Measurements from ENCODE around the gene PRPF38B. TPM values are rescaled to one million over a fixed set of nuclear protein-coding genes. Genes with fewer than 3 reads are reported as not detected.

Gene PRPF38B
- polyA plus RNA-seq, 1 of the 3 experiments (the other 2 are of a cell fraction), result 17.5 TPM

- Histone ChIP-seq H3F3A (replicated peaks; ENCODE audit: insufficient read depth) (no peaks in the 10 kb centered on the region), H3K9me3 (no peaks in the 10 kb centered on the region), H4K20me1 (ENCODE audit: insufficient read depth) (no peaks in the 10 kb centered on the region), H3K4me2 (no peak overlapping the region), H3K9me2 (no peaks in the 10 kb centered on the region), H3K27ac (ENCODE audit: low read depth in 2 of 2, low read length in 1 of 2) (no peak overlapping the region), H3K4me3 (ENCODE audit: low read depth in 2 of 2, low read length in 1 of 2) (no peak overlapping the region), H3K79me2 (ENCODE audit: insufficient read depth) (no peaks in the 10 kb centered on the region), H2AFZ (ENCODE audit: low read depth) (no peak overlapping the region), H3K4me1 (ENCODE audit: control insufficient read depth in 1 of 2, insufficient read depth in 2 of 2, low read depth in 1 of 2, low read length in 1 of 2) (no peaks in the 10 kb centered on the region; a peak in 1 of 4 replicates), H3K36me3 (replicated peaks in 1 of 2; ENCODE audit: control insufficient read depth in 1 of 2, insufficient read depth in 2 of 2, low read length in 1 of 2) (no peaks in the 10 kb centered on the region), H3K27me3 (ENCODE audit: insufficient read depth) (no peaks in the 10 kb centered on the region), H3K9ac (no peak overlapping the region)
- 48% methylated on average over 2 of the region's 2 CpGs for WGBS (ENCODE audit: low lambda C conversion rate)
- ChIA-PET CTCF (interaction anchor here (0.6 to 1.0 kb wide), 4 partner anchors 15 to 151 kb away, joined by 3 read pairs; partner anchors contain the start of gene PRPF38B), POLR2A (no interaction called here)
- DNase-seq, result no peak
- TF ChIP-seq USF2 (IDR thresholded peaks at IDR 0.05; ENCODE audit: borderline replicate concordance, low read depth, low read length) (no peak), FOXJ3 (CRISPR knock-in tag; IDR thresholded peaks at IDR 0.05) (no peak), EZH2phosphoT487 (IDR thresholded peaks at IDR 0.05; ENCODE audit: borderline replicate concordance, low read depth) (no peak), MXI1 (IDR thresholded peaks at IDR 0.05; ENCODE audit: low read depth, low read length) (no peak), RXRA (IDR thresholded peaks at IDR 0.05; ENCODE audit: borderline replicate concordance, low read depth) (no peak), TCF12 (IDR thresholded peaks at IDR 0.05) (no peak), SIN3A (IDR thresholded peaks at IDR 0.05; ENCODE audit: borderline replicate concordance, low read depth, low read length) (no peak), RAD21 (IDR thresholded peaks at IDR 0.05; ENCODE audit: low read length) (no peak), EP300 (IDR thresholded peaks at IDR 0.05; ENCODE audit: borderline replicate concordance in 1 of 2, low read depth in 1 of 2, low read length in 1 of 2) (no peak), NFIC (IDR thresholded peaks at IDR 0.05; ENCODE audit: borderline replicate concordance) (no peak), RFX5 (IDR thresholded peaks at IDR 0.05; ENCODE audit: low read length) (no peak), JUND (IDR thresholded peaks at IDR 0.05) (no peak), POLR2AphosphoS5 (IDR thresholded peaks at IDR 0.05; ENCODE audit: low read depth, low read length) (no peak), MEF2A (IDR thresholded peaks at IDR 0.05; ENCODE audit: borderline replicate concordance, low read depth) (no peak)
- TF ChIP-seq, protein P1, sequence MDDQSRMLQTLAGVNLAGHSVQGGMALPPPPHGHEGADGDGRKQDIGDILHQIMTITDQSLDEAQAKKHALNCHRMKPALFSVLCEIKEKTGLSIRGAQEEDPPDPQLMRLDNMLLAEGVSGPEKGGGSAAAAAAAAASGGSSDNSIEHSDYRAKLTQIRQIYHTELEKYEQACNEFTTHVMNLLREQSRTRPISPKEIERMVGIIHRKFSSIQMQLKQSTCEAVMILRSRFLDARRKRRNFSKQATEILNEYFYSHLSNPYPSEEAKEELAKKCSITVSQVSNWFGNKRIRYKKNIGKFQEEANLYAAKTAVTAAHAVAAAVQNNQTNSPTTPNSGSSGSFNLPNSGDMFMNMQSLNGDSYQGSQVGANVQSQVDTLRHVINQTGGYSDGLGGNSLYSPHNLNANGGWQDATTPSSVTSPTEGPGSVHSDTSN (IDR thresholded peaks at IDR 0.05), result no peak
- TF ChIP-seq, protein P2, sequence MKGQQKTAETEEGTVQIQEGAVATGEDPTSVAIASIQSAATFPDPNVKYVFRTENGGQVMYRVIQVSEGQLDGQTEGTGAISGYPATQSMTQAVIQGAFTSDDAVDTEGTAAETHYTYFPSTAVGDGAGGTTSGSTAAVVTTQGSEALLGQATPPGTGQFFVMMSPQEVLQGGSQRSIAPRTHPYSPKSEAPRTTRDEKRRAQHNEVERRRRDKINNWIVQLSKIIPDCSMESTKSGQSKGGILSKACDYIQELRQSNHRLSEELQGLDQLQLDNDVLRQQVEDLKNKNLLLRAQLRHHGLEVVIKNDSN (IDR thresholded peaks at IDR 0.05; ENCODE audit: borderline replicate concordance, low read depth), result no peak
Observed at GRCh38 chr1:108663074-108663473, 29.0 kb upstream of the PRPF38B start.

DNA sequence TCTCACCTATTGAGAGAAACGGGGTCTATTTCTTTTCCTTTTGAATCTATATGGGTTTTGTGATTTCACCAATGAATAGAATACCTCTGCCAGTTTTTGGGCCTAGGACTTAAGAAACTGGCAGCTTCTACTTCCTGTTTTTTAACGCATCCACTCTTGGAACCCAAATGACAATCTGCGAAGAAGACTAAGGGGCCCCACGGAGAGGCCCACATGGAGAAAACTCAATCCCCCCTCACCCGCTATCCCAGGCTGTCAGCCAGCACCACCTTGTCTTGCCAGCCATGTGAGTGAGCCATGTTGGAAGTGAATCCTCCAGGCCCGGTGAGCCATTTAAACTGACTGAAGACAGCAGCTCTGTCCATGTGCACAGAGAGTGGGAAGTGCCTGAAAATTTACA is 27.6 kb upstream of the PRPF38B start:
- no peaks in the 10 kb centered on the region for H3K79me2 ChIP-seq (ENCODE audit: insufficient read depth)
- no peak for DNase-seq
- no peak overlapping the region for H2AFZ ChIP-seq (ENCODE audit: low read depth)
- no peaks in the 10 kb centered on the region for H3K9me3 ChIP-seq
- H3K27me3 ChIP-seq (ENCODE audit: insufficient read depth), result no peaks in the 10 kb centered on the region
- 95% methylated on average over 6 of the region's 6 CpGs for WGBS (ENCODE audit: low lambda C conversion rate)
- H3K4me1 ChIP-seq (ENCODE audit: control insufficient read depth in 1 of 2, insufficient read depth in 2 of 2, low read depth in 1 of 2, low read length in 1 of 2), result no peaks in the 10 kb centered on the region; a peak in 1 of 4 replicates
- no peak overlapping the region for H3K9ac ChIP-seq
- H4K20me1 ChIP-seq (ENCODE audit: insufficient read depth), result no peaks in the 10 kb centered on the region
- no peak overlapping the region for H3K27ac ChIP-seq (ENCODE audit: low read depth in 2 of 2, low read length in 1 of 2)
- ChIA-PET CTCF (interaction anchor here (0.9 to 1.2 kb wide), 2 partner anchors 8 to 234 kb away, joined by 3 read pairs; no protein-coding TSS in a partner anchor), POLR2A (no interaction called here)
- H3K4me3 ChIP-seq (ENCODE audit: low read depth in 2 of 2, low read length in 1 of 2), result no peak overlapping the region
- H3F3A ChIP-seq (replicated peaks; ENCODE audit: insufficient read depth), result no peaks in the 10 kb centered on the region
- no peaks in the 10 kb centered on the region for H3K36me3 ChIP-seq (replicated peaks in 1 of 2; ENCODE audit: control insufficient read depth in 1 of 2, insufficient read depth in 2 of 2, low read length in 1 of 2)
- no peaks in the 10 kb centered on the region for H3K9me2 ChIP-seq
- no peak overlapping the region for H3K4me2 ChIP-seq
- no peak for TF ChIP-seq GATA2 (CRISPR knock-in tag; IDR thresholded peaks at IDR 0.05)
- TF ChIP-seq YY1 (IDR thresholded peaks at IDR 0.05; ENCODE audit: low read depth), result no peak
- TF ChIP-seq, protein P3, sequence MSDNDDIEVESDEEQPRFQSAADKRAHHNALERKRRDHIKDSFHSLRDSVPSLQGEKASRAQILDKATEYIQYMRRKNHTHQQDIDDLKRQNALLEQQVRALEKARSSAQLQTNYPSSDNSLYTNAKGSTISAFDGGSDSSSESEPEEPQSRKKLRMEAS (IDR thresholded peaks at IDR 0.05; ENCODE audit: low read depth), result no peak
- TF ChIP-seq, protein P4, sequence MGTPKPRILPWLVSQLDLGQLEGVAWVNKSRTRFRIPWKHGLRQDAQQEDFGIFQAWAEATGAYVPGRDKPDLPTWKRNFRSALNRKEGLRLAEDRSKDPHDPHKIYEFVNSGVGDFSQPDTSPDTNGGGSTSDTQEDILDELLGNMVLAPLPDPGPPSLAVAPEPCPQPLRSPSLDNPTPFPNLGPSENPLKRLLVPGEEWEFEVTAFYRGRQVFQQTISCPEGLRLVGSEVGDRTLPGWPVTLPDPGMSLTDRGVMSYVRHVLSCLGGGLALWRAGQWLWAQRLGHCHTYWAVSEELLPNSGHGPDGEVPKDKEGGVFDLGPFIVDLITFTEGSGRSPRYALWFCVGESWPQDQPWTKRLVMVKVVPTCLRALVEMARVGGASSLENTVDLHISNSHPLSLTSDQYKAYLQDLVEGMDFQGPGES (IDR thresholded peaks at IDR 0.05; ENCODE audit: low read depth, low read length), result no peak
- TF ChIP-seq NRF1 (IDR thresholded peaks at IDR 0.05; ENCODE audit: low read depth, low read length), result no peak
- TF ChIP-seq ELF1 (IDR thresholded peaks at IDR 0.05), result no peak
- TF ChIP-seq, protein P2 (IDR thresholded peaks at IDR 0.05; ENCODE audit: borderline replicate concordance, low read depth), result no peak
- no peak for TF ChIP-seq MEF2A (IDR thresholded peaks at IDR 0.05; ENCODE audit: borderline replicate concordance, low read depth)
- TF ChIP-seq GABPA (IDR thresholded peaks at IDR 0.05; ENCODE audit: low read depth), result no peak
- no peak for TF ChIP-seq MXI1 (IDR thresholded peaks at IDR 0.05; ENCODE audit: low read depth, low read length)
- TF ChIP-seq SMC3 (IDR thresholded peaks at IDR 0.05; ENCODE audit: low read depth, low read length), result no peak
- TF ChIP-seq EZH2phosphoT487 (IDR thresholded peaks at IDR 0.05; ENCODE audit: borderline replicate concordance, low read depth), result no peak
- no peak for TF ChIP-seq CHD2 (IDR thresholded peaks at IDR 0.05; ENCODE audit: low read length, partially characterized antibody)
- no peak for TF ChIP-seq FOSL2 (IDR thresholded peaks at IDR 0.05; ENCODE audit: borderline replicate concordance, low read depth)
